HG03457 (cell line): ENCODE data around the gene NBPF3.
"Not testable (repeated sequence)": the region's sequence is repeated elsewhere in the genome, so short reads cannot be mapped to it uniquely, and the experiment has no call there.

Experiments used
- ATAC-seq: cut with Tn5 transposase; IDR thresholded peaks from one replicate; pipeline ENCODE4 v1.9.1; 2021; ENCODE audit warnings: moderate number of reproducible peaks; ENCODE audit not compliant: unreplicated experiment

NBPF3 gene, protein sequence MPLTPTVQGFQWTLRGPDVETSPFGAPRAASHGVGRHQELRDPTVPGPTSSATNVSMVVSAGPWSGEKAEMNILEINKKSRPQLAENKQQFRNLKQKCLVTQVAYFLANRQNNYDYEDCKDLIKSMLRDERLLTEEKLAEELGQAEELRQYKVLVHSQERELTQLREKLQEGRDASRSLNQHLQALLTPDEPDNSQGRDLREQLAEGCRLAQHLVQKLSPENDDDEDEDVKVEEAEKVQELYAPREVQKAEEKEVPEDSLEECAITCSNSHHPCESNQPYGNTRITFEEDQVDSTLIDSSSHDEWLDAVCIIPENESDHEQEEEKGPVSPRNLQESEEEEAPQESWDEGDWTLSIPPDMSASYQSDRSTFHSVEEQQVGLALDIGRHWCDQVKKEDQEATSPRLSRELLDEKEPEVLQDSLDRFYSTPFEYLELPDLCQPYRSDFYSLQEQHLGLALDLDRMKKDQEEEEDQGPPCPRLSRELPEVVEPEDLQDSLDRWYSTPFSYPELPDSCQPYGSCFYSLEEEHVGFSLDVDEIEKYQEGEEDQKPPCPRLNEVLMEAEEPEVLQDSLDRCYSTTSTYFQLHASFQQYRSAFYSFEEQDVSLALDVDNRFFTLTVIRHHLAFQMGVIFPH

DNA sequence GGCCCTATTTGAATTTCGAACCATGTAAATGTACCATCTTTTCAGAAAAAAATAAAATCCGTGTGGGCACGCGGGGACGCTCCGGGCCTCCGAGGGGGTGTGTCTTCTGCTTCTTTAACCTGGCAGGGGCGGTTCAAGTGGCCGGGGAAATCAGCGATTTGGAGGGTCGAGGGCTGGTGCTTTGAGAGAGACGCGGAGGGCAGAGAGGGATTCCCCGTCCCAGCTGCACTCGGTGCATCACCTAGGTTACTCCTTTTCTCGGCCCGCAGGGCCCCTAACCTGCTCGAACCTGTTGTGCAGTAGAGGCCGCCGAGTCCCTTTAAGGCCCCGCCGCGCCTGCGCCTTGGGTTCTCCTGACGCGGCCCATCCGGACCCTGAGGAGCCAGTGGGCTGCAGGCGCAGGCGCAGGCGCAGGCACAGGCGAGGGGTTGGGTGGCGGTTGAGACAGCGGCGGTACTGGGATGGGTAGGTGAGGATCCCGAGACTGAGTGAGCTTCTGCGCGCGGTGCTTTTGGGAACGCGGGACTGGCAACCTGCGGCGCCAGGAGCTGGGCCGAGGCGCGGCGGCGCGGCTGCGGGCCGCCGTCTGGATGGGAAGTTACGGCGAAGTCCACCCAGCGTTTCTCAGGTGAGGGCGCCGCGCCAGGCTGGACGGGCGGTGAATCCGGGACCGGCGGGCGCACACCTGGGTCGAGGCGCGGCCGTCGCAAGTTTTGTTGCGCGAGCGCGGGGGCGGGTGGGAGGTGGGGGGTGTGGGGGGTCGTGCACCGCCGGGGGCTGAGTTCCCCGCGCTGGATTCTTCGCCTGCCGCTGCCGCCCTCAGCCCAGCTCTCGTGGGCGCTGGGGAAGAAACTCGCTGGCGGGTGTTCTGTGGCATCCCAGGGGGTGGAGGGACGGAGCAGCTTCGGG lies at the start of gene NBPF3:
TSS of gene NBPF3 (plus strand) at position 417 of the 909 bp plus-strand sequence. CDS start 4,950 bp downstream, outside the sequence.
- ATAC-seq = no peak

DNA sequence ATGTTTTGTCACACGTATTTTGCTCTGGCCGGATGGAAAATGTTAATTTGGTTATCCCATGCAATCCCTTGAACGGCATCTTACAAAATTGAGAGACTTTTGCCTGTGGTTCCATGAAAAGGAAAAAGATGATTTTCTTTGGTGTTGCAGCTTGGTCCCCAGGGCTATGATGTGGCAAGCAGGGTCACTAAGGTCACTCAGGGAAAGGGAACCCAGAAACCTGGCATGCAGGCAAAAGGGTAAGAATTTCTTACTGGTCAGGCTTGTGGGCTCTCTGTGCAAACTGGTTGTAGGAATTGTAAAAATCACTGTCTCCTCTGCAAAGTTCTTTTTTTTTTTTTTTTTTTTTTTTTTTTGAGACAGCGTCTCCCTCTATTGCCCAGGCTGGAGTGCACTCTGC lies 48.4 kb upstream of the NBPF3 start:
- ATAC-seq = no peak

DNA sequence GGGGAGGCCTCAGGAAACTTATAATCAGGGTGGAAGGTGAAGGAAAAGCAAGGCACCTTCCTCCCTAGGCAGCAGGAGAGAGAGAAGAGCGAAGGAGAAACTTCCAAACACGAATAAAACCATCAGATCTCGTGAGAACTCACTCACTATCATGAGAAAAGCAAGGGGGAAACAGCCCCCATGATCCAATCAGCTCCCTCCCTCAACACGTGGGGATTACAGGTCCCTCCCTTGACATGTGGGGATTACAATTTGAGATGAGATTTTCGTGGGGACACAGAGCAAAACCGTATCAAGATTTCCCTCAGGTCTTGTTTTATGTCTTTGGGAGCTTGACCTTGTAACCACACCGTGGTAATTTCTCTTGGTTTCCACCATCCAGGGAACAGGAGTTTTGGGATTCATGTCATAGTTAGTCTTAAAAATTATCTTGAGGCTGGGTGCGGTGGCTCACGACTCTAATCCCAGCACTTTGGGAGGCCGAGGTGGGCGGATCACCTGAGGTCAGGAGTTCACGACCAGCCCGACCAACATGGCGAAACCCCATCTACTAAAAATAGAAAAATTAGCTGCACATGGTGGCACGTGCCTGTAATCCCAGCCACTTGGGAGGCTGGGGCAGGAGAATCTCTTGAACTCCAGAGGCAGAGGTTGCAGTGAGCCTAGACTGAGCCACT lies 47.2 kb upstream of the NBPF3 start:
- no peak for ATAC-seq

DNA sequence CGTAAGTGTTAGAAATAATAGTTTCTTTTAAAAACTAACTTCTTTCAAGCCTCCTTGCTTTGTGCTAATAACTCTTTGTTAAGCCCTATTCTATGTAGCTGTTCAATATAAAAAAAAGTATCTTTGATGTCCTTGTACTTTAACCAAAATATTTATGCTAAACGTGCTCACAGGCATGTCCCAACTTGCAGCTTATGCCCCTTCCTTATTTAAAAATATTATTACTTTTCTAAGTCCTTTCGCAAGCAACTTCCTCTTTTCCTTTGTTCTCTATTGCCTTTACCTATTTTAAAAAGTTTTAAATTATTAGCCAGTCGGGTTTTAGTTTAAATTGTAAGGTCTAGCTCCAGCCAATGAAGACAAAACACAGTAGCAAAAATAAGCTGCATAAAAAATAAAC lies 43.4 kb upstream of the NBPF3 start:
- ATAC-seq = no peak

DNA sequence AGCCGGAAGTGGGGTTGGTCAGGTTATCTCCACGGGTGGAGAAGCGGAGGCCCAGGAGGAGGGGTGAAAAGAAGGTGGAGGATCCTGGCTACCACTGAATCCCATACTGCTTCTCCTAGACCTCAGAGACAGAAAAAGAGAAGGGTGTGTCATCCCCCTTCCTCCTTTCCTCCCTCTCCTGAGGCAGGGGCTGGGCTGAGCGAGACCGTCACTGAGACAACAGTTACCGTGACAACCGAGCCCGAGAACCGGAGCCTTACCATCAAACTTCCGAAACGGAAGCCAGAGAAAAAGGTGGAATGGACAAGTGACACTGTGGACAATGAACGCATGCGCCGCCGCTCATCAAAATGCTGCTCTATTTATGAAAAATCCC lies 42.1 kb upstream of the NBPF3 start:
- ATAC-seq = no peak

DNA sequence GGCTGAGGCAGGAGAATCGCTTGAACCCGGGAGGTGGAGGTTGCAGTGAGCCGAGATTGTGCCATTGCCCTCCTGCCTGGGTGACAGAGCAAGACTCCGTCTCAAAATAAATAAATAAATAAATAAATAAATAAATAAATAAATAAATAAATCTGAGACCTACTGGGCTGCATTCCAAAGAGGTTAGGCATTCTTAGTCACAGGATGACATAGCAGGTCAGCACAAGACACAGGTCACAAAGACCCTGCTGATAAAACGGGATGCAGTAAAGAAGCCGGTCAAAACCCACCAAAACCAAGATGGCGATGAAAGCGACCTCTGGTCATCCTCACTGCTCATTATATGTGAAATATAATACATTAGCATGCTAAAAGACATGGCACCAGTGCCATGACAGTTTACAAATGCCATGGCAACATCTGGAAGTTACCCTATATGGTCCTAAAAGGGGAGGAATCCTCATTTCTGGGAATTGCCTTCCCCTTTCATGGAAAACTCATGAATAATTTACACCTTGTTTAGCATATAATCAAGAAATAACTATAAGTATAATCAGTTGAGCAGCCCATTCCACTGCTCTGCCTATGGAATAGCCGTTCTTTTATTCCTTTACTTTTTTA lies 38.1 kb upstream of the NBPF3 start:
- not testable (repeated sequence) for ATAC-seq

DNA sequence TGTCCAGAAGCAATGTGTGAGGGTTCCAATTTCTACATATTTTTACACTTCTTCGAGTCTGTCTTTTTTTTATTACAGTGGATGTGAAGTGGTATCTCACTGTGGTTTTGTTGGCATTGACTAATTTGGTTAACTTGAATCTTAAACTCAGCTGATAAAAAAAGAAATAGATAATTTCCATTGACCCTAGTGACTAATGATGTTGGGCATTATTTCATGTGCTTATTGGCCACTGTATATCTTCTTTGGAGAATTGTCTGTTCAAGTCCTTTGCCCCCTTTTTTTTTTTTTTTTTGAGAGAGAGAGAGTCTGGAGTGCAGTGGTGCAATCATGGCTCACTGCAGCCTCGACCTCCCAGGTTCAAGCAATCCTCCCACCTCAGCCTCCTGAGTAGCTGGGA lies 33.3 kb upstream of the NBPF3 start:
- no peak for ATAC-seq

DNA sequence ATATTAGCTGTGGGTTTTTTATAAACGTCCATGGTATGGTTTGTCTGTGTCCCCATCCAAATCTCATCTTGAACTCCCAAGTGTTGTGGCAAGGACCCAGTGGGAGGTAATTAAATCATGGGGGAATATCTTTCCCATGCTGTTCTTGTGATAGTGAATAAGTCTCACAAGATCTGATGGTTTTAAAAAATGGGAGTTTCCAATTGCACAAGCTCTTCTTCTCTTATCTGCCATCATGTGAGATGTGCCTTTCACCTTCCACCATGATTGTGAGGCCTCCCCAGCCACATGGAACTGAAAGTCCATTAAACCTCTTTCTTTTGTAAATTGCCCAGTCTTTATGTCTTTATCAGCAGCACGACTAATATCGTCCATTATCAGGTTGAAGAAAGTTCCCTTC lies 30.0 kb upstream of the NBPF3 start:
- not testable (repeated sequence) for ATAC-seq

DNA sequence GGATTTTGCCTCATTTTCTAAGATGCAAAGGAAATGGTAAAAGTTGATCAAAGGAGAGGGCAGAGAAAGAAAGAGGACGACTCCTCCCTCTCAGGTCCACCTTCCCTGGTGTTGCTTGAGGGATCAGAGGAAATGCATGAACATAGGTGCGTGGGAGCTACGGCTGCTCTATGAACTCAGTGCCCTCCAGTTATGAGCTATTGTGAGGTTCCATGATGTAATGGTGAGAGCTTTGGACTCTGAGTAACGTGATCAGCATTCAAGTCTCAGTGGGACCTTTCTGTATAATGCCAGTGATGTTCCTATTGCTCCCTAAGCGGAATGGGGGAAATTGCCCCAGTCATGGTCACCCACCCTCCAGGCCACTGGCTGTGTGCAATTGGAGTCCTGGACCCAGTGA lies 25.9 kb upstream of the NBPF3 start:
- ATAC-seq = no peak

DNA sequence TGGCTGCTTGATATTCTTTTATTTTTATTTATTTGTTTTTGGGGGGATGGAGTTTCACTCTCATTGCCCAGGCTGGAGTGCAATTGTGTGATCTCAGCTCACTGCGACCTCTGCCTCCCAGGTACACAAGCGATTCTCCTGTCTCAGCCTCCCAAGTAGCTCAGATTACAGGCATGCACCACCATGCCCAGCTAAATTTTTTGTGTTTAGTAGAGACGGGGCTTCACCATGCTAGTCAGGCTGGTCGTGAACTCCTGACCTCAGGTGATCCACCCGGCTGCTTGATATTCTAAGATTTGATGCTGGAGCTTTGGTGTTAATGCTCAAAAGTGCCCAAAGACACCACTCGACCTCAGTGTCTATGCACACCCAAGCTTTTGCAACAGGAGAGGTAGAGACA lies 19.6 kb upstream of the NBPF3 start:
- ATAC-seq = not testable (repeated sequence)

DNA sequence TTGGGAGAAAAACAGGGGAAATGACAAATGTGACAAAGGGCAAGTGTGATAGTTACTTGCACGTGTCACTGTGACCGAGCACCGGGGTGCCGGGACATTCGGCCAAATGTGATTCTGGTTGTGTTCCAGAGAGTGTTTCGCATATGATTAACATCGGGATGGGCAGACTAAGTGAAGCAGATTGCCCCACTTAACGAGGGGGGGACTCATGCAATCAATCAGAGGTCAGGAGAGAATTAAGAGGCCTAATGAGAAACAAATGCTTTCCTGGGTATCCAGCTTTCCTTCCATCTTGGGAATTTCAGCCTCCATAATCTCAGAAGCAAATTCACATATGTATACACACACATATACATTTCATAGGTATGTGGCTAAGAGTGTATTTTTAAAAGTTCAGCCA lies 18.6 kb upstream of the NBPF3 start:
- not testable (repeated sequence) for ATAC-seq

DNA sequence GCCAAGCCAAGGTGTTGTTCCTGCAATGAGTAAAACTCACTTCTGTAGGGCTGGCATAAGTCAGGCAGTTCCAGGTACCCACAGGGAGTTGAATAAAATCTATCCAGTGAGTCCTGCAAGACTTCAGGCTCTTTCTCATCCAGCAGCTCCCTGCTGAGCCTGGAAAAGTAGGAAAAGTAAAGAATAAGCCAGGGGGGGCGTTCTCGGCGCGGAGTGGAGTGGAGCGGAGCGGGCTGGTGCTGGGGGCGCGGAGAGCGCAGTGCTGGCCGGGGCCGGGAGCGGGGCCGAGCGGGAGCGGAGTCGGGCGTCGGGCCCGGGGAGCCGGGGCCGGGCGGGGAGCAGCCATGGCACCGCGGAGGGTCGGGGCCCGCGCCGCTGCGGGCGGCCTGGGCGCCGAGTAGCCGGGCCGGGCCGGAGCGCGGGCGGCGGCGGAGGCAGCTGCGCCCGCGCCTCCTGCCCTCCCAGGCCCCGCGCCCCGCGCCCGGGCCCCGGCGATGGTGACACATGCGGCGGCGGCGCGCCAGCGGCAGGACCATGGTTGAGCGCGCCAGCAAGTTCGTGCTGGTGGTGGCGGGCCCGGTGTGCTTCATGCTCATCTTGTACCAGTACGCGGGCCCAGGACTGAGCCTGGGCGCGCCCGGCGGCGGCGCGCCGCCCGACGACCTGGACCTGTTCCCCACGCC lies 12.0 kb upstream of the NBPF3 start:
- not testable (repeated sequence) for ATAC-seq

DNA sequence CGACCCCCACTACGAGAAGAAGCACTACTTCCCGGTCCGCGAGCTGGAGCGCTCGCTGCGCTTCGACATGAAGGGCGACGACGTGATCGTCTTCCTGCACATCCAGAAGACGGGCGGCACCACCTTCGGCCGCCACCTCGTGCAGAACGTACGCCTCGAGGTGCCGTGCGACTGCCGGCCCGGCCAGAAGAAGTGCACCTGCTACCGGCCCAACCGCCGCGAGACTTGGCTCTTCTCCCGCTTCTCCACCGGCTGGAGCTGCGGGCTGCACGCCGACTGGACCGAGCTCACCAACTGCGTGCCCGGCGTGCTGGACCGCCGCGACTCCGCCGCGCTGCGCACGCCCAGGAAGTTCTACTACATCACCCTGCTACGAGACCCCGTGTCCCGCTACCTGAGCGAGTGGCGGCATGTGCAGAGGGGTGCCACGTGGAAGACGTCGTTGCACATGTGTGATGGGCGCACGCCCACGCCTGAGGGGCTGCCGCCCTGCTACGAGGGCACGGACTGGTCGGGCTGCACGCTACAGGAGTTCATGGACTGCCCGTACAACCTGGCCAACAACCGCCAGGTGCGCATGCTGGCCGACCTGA lies 11.4 kb upstream of the NBPF3 start:
- not testable (repeated sequence) for ATAC-seq

DNA sequence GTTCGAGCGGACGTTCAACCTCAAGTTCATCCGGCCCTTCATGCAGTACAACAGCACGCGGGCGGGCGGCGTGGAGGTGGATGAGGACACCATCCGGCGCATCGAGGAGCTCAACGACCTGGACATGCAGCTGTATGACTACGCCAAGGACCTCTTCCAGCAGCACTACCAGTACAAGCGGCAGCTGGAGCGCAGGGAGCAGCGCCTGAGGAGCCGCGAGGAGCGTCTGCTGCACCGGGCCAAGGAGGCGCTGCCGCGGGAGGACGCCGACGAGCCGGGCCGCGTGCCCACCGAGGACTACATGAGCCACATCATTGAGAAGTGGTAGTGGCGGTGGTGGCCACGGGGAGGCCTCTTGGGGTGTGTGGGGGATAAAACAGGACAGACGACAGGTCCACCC lies 10.7 kb upstream of the NBPF3 start:
- not testable (repeated sequence) for ATAC-seq

DNA sequence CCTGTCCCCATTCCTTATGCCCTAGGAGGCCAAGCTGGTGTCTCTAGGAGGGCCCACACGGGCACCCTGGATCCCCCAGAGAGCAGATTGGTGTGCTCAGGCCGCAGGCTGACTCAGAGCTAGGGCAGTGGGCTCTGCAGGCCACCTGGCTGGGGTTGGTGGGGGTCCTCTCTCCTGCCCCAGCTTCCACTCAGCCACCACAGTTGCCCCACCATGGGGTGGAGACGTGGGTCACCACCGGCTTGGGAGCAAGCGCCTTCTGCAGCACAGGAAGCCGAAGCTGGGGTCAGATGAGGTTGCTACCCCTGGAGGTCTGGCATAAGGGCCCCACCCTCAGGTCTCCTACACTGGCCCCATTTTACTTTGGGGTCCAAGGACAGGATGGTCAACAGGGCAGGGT lies 9.1 kb upstream of the NBPF3 start:
- not testable (repeated sequence) for ATAC-seq

DNA sequence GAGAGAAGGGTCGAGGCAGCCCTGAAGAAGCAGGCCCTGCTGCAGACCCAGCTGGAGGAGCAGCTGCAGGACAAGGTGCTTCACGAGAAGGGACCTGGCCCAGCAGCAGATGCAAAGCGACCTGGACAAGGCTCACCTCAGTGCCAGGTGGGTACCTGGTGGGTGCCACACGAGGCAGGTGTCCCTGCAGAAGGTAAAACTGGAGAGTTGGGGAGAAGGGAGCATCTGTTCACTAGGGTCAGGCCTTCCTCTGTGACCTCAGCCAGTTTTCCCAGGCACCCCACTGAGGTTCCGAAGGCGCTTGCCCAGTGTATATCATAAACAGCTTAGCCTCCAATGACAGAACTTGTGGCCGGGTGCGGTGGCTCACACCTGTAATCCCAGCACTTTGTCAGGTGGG lies 5.5 kb upstream of the NBPF3 start:
- ATAC-seq = no peak

DNA sequence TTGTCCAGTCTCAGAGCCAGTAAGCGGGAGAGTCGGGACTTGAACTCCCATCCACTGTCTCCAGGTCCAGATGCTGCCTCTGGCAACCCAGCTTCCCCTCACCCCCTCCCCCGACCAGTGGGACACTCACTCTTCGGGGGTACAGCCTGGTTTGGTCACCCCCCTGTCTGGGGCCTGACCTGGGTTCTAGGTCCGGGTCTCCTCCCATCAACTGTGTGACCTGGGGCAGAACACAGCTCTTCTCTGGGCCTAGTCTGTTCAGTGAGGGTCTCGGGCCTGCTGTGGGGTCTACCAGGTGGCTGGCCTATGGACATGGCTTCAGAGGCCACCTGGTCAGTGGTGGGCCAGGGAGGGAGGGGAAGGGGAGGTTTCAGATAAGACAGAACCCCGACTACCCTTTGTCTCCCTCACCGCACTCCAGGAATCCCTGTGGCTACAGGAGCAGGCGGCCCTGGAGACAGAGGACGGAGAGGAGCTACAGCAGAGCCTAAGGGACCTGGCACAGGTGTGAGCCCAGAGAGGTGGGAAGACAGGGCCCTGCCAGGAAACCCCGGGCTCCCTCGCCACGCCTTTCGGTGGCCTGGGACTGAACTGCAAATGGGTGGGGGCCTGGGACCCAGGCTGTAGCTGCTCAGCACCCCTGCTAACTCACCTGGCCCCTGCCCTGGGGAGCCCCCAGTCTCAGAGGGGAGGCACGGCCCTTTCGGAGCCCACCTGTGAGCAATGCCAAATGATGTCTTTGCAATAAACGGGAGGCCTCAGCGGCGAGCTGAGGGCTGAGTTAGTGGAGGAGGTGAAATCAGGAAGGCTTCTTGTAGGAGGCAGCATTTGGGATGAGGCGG lies 4.1 kb upstream of the NBPF3 start:
- ATAC-seq = no peak

DNA sequence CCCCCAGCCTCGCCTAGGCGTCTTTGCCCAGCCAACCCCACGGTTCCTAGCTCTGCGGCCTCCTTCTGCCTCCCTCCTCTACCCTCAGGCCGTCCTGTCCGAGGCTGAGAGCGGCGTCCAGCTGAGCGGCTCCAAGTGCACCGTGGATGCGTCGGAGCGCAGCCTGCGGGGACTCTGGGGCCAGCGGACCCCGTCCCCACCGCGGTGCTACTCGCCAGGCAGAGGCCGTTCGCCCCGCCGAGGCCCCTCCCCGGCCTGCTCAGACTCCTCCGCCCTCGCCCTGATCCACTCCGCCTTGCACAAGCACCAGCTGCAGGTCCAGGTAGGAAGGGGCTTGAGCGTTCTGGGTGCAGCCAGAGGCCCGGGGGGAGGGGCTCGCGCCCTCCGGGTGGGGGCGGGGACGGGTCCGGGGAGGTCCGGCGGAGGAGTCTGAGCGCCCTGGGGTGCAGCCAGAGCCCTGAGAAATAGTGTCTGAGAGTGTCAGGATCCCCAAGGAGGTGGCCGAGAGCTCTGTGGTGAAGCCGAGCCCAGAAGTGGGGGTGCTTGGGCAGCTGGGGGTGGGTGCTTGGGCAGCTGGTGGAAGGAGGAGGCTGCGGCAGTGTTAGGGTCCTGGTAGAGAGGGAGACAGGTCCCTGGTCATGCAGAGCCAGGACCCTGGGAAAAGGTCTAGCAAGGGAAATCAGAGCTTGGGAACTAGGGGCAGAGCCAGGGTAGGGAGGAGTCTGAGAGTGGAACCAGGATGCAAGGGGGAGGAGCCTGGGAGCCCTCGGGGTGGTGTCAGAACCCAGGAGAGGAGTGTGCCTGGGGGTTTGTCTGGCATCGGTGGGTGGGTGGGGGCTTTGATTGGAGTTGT lies 3.2 kb upstream of the NBPF3 start:
- no peak for ATAC-seq
